Suprapubic skin (tissue), 3 donors: ENCODE results near the gene ITGA1.

Source experiments
- POLR2A ChIP-seq, 2 donors: fragments of 450-650 bp; IDR thresholded peaks; one replicate each; pipeline ENCODE4 v1.6.1; 2017; ENCODE audit warnings: antibody characterized with exemption in 2 of 2, mild to moderate bottlenecking in 2 of 2, moderate library complexity in 2 of 2
- TF ChIP-seq, protein P1 (sequence below), 2 donors: fragments of 200-600 bp in 1 of 2; fragments of 450-650 bp in 1 of 2; sonication (generic) in 1 of 2; IDR thresholded peaks; one replicate each; pipeline ENCODE4 v1.5.1; 2016 to 2019; ENCODE audit warnings: antibody characterized with exemption in 2 of 2, mild to moderate bottlenecking in 1 of 2, moderate library complexity in 1 of 2

GRCh38 chr5:52920929-52921328 lies 133.2 kb downstream of the ITGA1 start:
- TF ChIP-seq, protein P1, sequence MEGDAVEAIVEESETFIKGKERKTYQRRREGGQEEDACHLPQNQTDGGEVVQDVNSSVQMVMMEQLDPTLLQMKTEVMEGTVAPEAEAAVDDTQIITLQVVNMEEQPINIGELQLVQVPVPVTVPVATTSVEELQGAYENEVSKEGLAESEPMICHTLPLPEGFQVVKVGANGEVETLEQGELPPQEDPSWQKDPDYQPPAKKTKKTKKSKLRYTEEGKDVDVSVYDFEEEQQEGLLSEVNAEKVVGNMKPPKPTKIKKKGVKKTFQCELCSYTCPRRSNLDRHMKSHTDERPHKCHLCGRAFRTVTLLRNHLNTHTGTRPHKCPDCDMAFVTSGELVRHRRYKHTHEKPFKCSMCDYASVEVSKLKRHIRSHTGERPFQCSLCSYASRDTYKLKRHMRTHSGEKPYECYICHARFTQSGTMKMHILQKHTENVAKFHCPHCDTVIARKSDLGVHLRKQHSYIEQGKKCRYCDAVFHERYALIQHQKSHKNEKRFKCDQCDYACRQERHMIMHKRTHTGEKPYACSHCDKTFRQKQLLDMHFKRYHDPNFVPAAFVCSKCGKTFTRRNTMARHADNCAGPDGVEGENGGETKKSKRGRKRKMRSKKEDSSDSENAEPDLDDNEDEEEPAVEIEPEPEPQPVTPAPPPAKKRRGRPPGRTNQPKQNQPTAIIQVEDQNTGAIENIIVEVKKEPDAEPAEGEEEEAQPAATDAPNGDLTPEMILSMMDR (IDR thresholded peaks at IDR 0.05), result no peak
- TF ChIP-seq POLR2A (IDR thresholded peaks at IDR 0.05), result no peak
